HFFc6 (cell line): ENCODE data around the gene ACSL3. TPM values are rescaled to one million over a fixed set of nuclear protein-coding genes. Genes with fewer than 3 reads are reported as not detected.
A peak's percentile ranks its signal among the peaks of the same experiment; 100 is the strongest.

Source experiments
- DNase-seq: peaks from one replicate; pipeline ENCODE4 v3.0.0-alpha.2; 2018
- H3K27ac Mint-ChIP-seq: 2 replicates; pipeline ENCODE4 v1.8.0; 2020; ENCODE audit warnings: mild to moderate bottlenecking, mixed read lengths
- H3K27me3 Mint-ChIP-seq: 2 replicates; pipeline ENCODE4 v1.8.0; 2021; ENCODE audit warnings: mild to moderate bottlenecking, moderate library complexity, mixed read lengths; ENCODE audit not compliant: insufficient read depth
- H3K36me3 Mint-ChIP-seq: 2 replicates; pipeline ENCODE4 v1.8.0; 2021; ENCODE audit warnings: low read depth, mixed read lengths
- H3K4me1 Mint-ChIP-seq: 2 replicates; pipeline ENCODE4 v1.8.0; 2020; ENCODE audit warnings: low read depth, mixed read lengths
- H3K4me3 Mint-ChIP-seq: 2 replicates; pipeline ENCODE4 v1.8.0; 2020; ENCODE audit warnings: mild to moderate bottlenecking, moderate library complexity, mixed read lengths
- H3K9me3 Mint-ChIP-seq: 2 replicates; pipeline ENCODE4 v1.8.0; 2020; ENCODE audit warnings: mild to moderate bottlenecking, mixed read lengths
- total RNA-seq, 6 experiments: library from RNA; stranded (reverse); fragmentation: NEBNext Ultra II Directional; extraction: Animal tissue kit (Norgen Biotek cat#: 25700); gene quantifications; 2 replicates in 1 of 6; 3 replicates in 5 of 6; pipeline ENCODE4 v1.2.3, GENCODE V29; 2021
- TF ChIP-seq, protein P1 (sequence below): fragments of 200-600 bp; sonication (generic); IDR thresholded peaks from 2 replicates; pipeline ENCODE4 v1.5.0; 2021; ENCODE audit warnings: antibody characterized with exemption, mild to moderate bottlenecking

ACSL3 gene
- total RNA-seq, 6 experiments from 2014 or later: 64.5 to 119 (median 87.8) TPM

DNA sequence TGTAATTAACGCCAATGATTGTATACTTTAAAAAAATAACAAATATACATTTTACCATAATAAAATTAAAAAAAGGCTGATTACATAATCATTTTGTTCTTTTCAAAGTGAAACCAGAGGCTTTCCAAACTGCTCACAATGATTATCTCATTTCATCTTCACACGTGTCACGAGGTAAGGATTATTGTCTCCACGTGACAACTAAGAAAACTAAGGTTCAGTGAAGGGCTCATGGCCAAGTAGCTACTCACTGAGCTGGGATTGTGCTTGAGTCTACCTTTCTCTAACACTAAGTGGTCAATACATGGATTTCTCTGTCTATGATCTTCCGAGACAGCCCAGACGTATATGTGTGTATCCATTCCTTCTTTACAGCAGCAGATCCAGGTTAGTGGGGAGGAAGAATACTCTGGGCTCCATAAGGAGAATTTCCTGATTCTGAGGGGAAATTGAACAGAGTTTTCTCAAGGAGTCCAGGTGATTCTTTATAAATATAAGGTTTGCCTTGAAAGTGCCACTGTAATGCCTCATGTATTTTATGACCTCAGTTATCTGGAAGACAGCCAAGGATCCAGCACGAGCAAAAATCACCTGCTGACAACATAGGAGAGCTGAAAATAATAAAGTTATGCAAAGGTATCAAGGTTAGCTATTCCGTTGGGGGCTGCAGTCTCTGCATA is 25.6 kb upstream of the ACSL3 start:
- DNase-seq: no peak
- Mint-ChIP-seq H3K9me3 (no peaks in the 10 kb centered on the region), H3K27me3 (peaks cover 3% of the 10 kb centered on the region), H3K4me1 (peaks cover 17% of the 10 kb centered on the region), H3K27ac (no peak overlapping the region), H3K36me3 (no peaks in the 10 kb centered on the region), H3K4me3 (no peak overlapping the region)
- TF ChIP-seq, protein P1, sequence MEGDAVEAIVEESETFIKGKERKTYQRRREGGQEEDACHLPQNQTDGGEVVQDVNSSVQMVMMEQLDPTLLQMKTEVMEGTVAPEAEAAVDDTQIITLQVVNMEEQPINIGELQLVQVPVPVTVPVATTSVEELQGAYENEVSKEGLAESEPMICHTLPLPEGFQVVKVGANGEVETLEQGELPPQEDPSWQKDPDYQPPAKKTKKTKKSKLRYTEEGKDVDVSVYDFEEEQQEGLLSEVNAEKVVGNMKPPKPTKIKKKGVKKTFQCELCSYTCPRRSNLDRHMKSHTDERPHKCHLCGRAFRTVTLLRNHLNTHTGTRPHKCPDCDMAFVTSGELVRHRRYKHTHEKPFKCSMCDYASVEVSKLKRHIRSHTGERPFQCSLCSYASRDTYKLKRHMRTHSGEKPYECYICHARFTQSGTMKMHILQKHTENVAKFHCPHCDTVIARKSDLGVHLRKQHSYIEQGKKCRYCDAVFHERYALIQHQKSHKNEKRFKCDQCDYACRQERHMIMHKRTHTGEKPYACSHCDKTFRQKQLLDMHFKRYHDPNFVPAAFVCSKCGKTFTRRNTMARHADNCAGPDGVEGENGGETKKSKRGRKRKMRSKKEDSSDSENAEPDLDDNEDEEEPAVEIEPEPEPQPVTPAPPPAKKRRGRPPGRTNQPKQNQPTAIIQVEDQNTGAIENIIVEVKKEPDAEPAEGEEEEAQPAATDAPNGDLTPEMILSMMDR: no peak

DNA sequence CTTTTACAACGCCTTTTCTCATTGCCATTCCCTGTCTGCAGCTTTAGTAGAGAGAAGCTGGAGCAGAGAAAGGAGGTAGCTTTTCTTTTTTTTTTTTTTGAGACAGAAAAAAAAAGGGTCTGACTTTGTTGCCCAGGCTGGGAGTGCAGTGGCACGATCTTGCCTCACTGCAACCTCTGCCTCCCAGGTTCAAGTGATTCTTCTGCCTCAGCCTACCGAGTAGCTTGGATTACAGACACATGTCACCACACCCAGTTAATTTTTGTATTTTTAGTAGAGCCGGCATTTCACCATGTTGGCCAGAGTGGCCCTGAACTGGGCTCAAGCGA is 25.0 kb upstream of the ACSL3 start:
- Mint-ChIP-seq H3K27ac (no peak overlapping the region), H3K4me1 (peaks cover 17% of the 10 kb centered on the region), H3K27me3 (no peaks in the 10 kb centered on the region; the same call in none of the 2 replicates), H3K36me3 (no peaks in the 10 kb centered on the region), H3K9me3 (no peaks in the 10 kb centered on the region), H3K4me3 (no peak overlapping the region)
- TF ChIP-seq, protein P1: no peak
- no peak for DNase-seq

DNA sequence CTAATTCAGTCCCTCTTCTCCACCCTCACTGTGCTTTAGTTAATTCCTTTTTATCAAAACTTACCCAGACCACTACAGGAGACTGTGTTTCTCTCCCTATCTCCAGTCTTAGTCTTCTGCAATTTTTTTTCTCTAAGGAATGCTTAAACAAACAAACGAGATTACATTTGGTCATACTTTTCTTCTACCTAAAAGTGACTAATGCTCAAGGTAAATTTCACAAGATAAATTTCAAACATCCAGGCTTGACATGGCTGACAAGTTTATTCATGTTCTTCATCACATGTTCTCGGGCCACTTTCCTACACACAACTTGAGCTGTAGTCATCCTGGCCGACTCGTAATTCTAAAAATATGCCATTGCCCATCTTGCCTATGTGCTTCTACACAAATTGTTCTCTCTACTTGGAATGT is 23.2 kb upstream of the ACSL3 start:
- TF ChIP-seq, protein P1: no peak
- no peaks in the 10 kb centered on the region for H3K9me3 Mint-ChIP-seq
- H3K4me3 Mint-ChIP-seq: no peak overlapping the region
- H3K4me1 Mint-ChIP-seq: peaks cover 25% of the 10 kb centered on the region
- no peak overlapping the region for H3K27ac Mint-ChIP-seq
- no peak for DNase-seq
- no peaks in the 10 kb centered on the region for H3K36me3 Mint-ChIP-seq
- no peaks in the 10 kb centered on the region; the same call in none of the 2 replicates for H3K27me3 Mint-ChIP-seq

- H3K27me3 Mint-ChIP-seq: no peaks in the 10 kb centered on the region; the same call in none of the 2 replicates
- no peaks in the 10 kb centered on the region for H3K9me3 Mint-ChIP-seq
- H3K4me1 Mint-ChIP-seq: peaks cover 48% of the 10 kb centered on the region
These were observed 20.6 kb upstream of the ACSL3 start for GRCh38 chr2:222840060-222840802.

DNA sequence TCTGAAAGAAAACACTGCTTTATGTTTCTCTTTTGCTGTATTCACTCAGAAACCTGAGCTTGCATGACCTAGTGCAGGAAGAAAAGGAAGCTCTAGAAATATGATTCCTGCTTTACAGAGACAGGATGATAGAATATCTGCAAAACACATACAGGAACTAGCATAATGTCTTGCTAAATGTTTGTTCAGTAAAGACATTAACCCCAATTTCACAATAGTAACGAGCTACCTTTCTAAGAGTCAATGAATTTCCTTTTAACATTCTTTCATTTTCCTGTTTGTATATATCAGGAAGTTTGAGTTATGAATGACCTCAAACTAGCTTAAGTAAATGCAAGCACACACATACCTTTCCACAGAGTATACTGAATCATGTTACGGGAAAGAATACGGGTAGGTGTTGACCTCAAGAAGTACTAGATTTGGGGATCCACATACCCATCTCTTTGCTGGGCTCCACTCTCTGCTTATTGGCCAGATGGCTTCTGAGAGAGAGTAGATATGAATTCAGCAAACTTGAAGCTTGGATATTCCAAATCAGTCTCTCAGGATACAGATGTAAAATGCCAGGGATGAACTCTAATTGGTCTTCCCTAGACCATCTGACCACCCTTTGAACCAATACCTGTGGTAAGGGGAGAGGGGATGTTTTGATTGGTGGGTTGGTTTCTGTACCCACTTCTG is 18.2 kb upstream of the ACSL3 start:
- Mint-ChIP-seq H3K4me3 (peak overlapping the region; percentile 50; the same call in 1 of the 2 replicates), H3K27ac (peak overlapping the region; percentile 43; the same call in 1 of the 2 replicates), H3K9me3 (no peaks in the 10 kb centered on the region), H3K27me3 (no peaks in the 10 kb centered on the region; the same call in 1 of the 2 replicates), H3K36me3 (no peaks in the 10 kb centered on the region), H3K4me1 (peaks cover 46% of the 10 kb centered on the region)
- TF ChIP-seq, protein P1: no peak
- no peak for DNase-seq

More at GRCh38 chr2:222840060-222840802, 20.6 kb upstream of the ACSL3 start:
- H3K4me3 Mint-ChIP-seq: no peak overlapping the region
- TF ChIP-seq, protein P1: no peak
- no peak overlapping the region for H3K27ac Mint-ChIP-seq
- H3K36me3 Mint-ChIP-seq: no peaks in the 10 kb centered on the region
- DNase-seq: no peak
